HPDE6-E6E7 (cell line): ENCODE results near the gene EXOC3.

Experiments used
- DNase-seq: peaks from one replicate; pipeline ENCODE4 v3.0.0; 2011; ENCODE audit warnings: missing footprints; ENCODE audit errors: extremely low spot score

The EXOC3 gene

GRCh38 chr5:439181-439580, 3.8 kb upstream of the EXOC3 start:
- DNase-seq, result no peak

GRCh38 chr5:439636-440035, 3.3 kb upstream of the EXOC3 start:
- DNase-seq, result no peak

- no peak for DNase-seq
These were observed 2.4 kb upstream of the EXOC3 start for GRCh38 chr5:440401-441201.

- no peak for DNase-seq
These were observed 1.0 kb upstream of the EXOC3 start for GRCh38 chr5:441996-442334.

- no peak for DNase-seq
These were observed 519 bp downstream of the EXOC3 start for GRCh38 chr5:443239-444151.

GRCh38 chr5:444226-444625, 1.2 kb downstream of the EXOC3 start:
- DNase-seq, result no peak

- DNase-seq, result no peak
These were observed 2.6 kb downstream of the EXOC3 start for GRCh38 chr5:445591-445990.

GRCh38 chr5:446066-446882, 3.3 kb downstream of the EXOC3 start:
- no peak for DNase-seq

GRCh38 chr5:446883-447263, 3.9 kb downstream of the EXOC3 start:
- no peak for DNase-seq

- DNase-seq, result no peak
These were observed 4.5 kb downstream of the EXOC3 start for GRCh38 chr5:447501-447900.

- DNase-seq, result no peak
These were observed 5.2 kb downstream of the EXOC3 start for GRCh38 chr5:448061-448765.

- no peak for DNase-seq
These were observed 5.8 kb downstream of the EXOC3 start for GRCh38 chr5:448766-449090.

GRCh38 chr5:449151-449550, 6.2 kb downstream of the EXOC3 start:
- DNase-seq, result no peak

- no peak for DNase-seq
These were observed 8.8 kb downstream of the EXOC3 start for GRCh38 chr5:451587-452458.

GRCh38 chr5:452978-453710, 10.2 kb downstream of the EXOC3 start:
- DNase-seq, result no peak

GRCh38 chr5:453725-454481, 10.9 kb downstream of the EXOC3 start:
- no peak for DNase-seq

- DNase-seq, result no peak
These were observed 12.0 kb downstream of the EXOC3 start for GRCh38 chr5:454936-455335.

GRCh38 chr5:455806-456205, 12.8 kb downstream of the EXOC3 start:
- no peak for DNase-seq
